GM12873 (cell line): Measurements from ENCODE around the gene B4GALNT4.

Experiments used
- CTCF ChIP-seq: IDR thresholded peaks from 2 replicates; pipeline ENCODE4 v1.5.1; 2012; ENCODE audit warnings: low read depth, mild to moderate bottlenecking, moderate library complexity, low read length, control low read depth; ENCODE audit not compliant: insufficient read depth; ENCODE audit errors: missing control alignments

B4GALNT4 gene

DNA sequence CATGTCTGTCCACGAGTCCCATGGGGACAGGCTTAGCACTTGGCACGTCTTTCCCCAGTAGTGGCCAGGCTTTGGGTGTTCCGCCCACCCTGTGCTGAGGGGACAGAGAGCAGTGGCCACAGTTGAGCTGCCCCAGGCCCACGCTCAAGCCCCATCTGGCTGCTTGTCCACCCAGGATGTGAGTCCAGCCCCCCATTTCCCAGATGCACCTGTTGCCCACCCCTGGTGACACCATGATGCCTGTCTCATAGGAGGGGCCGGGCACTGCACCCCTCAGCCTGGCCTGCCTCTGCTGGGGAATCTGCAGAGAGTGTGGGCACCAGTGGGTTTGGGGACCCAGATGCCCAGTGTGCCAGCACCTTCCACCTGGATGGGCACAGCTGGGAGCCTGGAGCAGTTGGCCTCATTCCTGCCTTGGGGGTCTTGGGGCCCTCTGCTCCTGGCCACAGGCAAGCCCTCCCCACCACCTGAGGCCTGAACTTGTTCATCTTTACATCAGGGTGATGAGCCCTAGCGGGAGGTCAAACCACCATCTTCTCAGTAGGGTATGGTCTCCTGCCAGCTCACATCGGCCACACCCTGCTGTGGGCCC is 39.8 kb downstream of the B4GALNT4 start:
- TF ChIP-seq CTCF = no peak

- no peak for TF ChIP-seq CTCF
These were observed 40.5 kb downstream of the B4GALNT4 start for GRCh38 chr11:409600-410483.

DNA sequence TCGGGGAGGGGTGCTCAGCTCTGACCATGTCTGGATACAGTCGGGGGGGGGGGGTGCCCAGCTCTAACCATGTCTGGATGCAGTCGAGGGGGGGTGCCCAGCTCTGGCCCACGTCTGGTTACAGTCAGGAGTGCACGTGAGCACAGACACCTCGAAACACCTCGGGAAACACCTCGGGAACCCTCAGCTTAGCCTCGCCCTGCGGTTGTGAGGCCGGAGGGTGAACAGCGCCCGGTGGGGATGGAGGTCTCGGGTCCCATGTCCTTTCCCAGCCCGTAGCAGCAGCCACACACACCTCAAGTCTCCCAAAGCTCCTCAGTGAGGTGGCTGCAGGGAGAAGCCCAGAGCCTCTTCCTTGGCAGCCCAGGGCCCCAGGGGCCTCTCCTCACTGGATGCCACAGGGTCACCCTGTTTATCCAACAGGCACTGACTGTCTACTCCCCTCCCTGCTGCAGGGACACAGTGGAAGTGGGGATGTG is 43.4 kb downstream of the B4GALNT4 start:
- TF ChIP-seq CTCF = no peak

- TF ChIP-seq CTCF = no peak
These were observed 44.1 kb downstream of the B4GALNT4 start for GRCh38 chr11:413120-414081.

GRCh38 chr11:414318-414857 is 45.1 kb downstream of the B4GALNT4 start:
- no peak for TF ChIP-seq CTCF

- TF ChIP-seq CTCF = peak; percentile 9
These were observed 46.3 kb downstream of the B4GALNT4 start for GRCh38 chr11:415640-416041.
